A673 (cell line): ENCODE results near the gene METTL24. TPM values are rescaled to one million over a fixed set of nuclear protein-coding genes. Genes with fewer than 3 reads are reported as not detected.
A peak's percentile ranks its signal among the peaks of the same experiment; 100 is the strongest.

Experiments
- BruUV-seq: library from RNA; stranded (reverse); fragments of 400-500 nt; replicated peaks from 2 replicates; lab custom pipeline; 2021; lab: Mats Ljungman, UMichigan
- CTCF ChIA-PET: fragments of 300-600 bp; sonication (Branson Sonifier 250); formaldehyde crosslinking; loops from one replicate; lab custom pipeline; 2022; ENCODE audit warnings: antibody characterized with exemption; lab: Charles Lee
- POLR2A ChIA-PET: fragments of 300-600 bp; sonication (Branson Sonifier 250); formaldehyde crosslinking; loops from one replicate; lab custom pipeline; 2022; ENCODE audit warnings: antibody characterized with exemption; ENCODE audit not compliant: low non-redundant PET; lab: Charles Lee
- DNase-seq: peaks from one replicate; pipeline ENCODE4 v3.0.0-alpha.2; 2015; ENCODE audit warnings: low spot score
- H3K27ac ChIP-seq: fragments of 200-600 bp; sonication (generic); 2 replicates; pipeline ENCODE4 v1.5.1; 2016; ENCODE audit warnings: mixed run types, low read depth, mild to moderate bottlenecking, mixed read lengths, antibody characterized with exemption, low read length; ENCODE audit not compliant: poor library complexity, severe bottlenecking
- H3K27me3 ChIP-seq: fragments of 200-600 bp; sonication (generic); replicated peaks from 2 replicates; pipeline ENCODE4 v1.6.1; 2017; ENCODE audit warnings: mixed run types, low read depth, mild to moderate bottlenecking, mixed read lengths, antibody characterized with exemption, low read length; ENCODE audit not compliant: insufficient read depth, poor library complexity
- H3K36me3 ChIP-seq: fragments of 200-600 bp; sonication (generic); 2 replicates; pipeline ENCODE4 v1.6.1; 2016; ENCODE audit warnings: mixed run types, mild to moderate bottlenecking, mixed read lengths, antibody characterized with exemption, low read length; ENCODE audit not compliant: insufficient read depth, poor library complexity, severe bottlenecking
- H3K4me1 ChIP-seq: fragments of 200-600 bp; sonication (generic); 2 replicates; pipeline ENCODE4 v1.6.1; 2017; ENCODE audit warnings: mixed run types, mild to moderate bottlenecking, mixed read lengths, antibody characterized with exemption, low read length; ENCODE audit not compliant: insufficient read depth, poor library complexity, severe bottlenecking
- H3K4me3 ChIP-seq: fragments of 200-600 bp; sonication (generic); 2 replicates; pipeline ENCODE4 v1.5.1; 2016; ENCODE audit warnings: low read depth, mixed run types, mild to moderate bottlenecking, mixed read lengths, low read length; ENCODE audit not compliant: poor library complexity, severe bottlenecking
- H3K9me3 ChIP-seq: fragments of 200-600 bp; sonication (generic); 2 replicates; pipeline ENCODE4 v1.6.1; 2016; ENCODE audit warnings: mixed run types, low read depth, mild to moderate bottlenecking, mixed read lengths, antibody characterized with exemption, low read length; ENCODE audit not compliant: poor library complexity, severe bottlenecking
- CTCF ChIP-seq: fragments of 300-800, 200-600 bp; sonication (generic); conservative IDR thresholded peaks from 2 replicates; pipeline ENCODE4 v1.5.1; 2017; ENCODE audit warnings: low read depth, mild to moderate bottlenecking, antibody characterized with exemption, low read length, moderate library complexity, mixed read lengths
- EZH2 ChIP-seq: fragments of 200-600 bp; sonication (generic); IDR thresholded peaks from 2 replicates; pipeline ENCODE4 v1.6.1; 2017; ENCODE audit warnings: borderline replicate concordance, low read depth, mild to moderate bottlenecking, mixed read lengths, antibody characterized with exemption, low read length; ENCODE audit not compliant: poor library complexity, severe bottlenecking
- intact Hi-C: fragments of 100-400 bp; cut with micrococcal nuclease; formaldehyde crosslinking; loops from one replicate; pipeline ENCODE4 v1.10.0; 2022; ENCODE audit not compliant: unreplicated experiment
- total RNA-seq: library from RNA; stranded (reverse); gene quantifications from 2 replicates; pipeline ENCODE4 v1.2.3, GENCODE V29; 2021

METTL24 gene
- total RNA-seq, 1 experiment from 2014 or later = 6.4 TPM

DNA sequence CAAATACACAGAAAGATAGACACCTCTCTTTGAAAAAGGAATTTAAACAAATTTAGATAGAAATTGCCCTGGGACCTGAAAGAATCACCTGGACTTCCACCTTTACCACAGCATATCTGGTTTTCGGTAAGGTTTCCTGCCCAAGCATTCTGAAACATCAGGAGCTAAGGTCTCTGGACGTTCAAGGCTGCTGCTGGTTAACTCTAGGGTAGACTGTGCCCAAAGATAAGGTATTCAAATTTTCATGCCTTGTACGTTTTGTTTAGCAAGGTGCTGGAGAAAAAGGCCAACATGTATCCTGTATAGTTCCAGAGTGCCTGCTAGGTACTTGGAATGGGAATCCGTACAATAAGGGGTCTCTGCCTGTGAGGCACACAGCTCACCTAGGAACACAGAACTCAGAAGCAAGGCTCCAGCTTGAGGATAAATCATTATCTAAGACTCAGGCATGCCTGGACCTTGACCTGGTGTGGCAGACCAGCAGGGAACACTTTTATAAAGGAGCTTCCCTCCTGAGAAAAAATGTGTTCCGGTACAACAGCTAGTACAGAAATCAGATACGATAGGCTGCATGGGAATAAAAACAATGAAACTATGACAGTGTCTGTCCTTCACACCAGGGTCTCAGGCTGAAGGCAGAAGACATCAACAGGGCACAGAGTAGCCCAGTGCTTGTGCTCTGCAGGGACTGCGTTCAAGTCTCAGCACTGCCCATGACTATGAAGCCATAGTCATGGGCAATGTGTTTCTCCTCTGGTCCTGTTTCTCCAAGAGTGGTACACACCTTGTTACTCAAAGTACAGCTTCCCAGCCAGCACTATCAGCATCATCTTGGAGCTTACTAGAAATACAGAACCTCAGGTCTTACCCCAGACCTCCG is 70.4 kb downstream of the METTL24 start:
- no peak for DNase-seq
- no TSS peak for BruUV-seq
- Histone ChIP-seq H3K36me3 (peaks cover 8% of the 10 kb centered on the region), H3K9me3 (peaks cover 13% of the 10 kb centered on the region), H3K27ac (peak overlapping the region; percentile 83), H3K4me3 (no peak overlapping the region), H3K27me3 (no peaks in the 10 kb centered on the region), H3K4me1 (peaks cover 57% of the 10 kb centered on the region)
- ChIA-PET CTCF (no interaction called here), POLR2A (no interaction called here)
- intact Hi-C loops = no loop called here
- TF ChIP-seq CTCF (no peak), EZH2 (no peak)

DNA sequence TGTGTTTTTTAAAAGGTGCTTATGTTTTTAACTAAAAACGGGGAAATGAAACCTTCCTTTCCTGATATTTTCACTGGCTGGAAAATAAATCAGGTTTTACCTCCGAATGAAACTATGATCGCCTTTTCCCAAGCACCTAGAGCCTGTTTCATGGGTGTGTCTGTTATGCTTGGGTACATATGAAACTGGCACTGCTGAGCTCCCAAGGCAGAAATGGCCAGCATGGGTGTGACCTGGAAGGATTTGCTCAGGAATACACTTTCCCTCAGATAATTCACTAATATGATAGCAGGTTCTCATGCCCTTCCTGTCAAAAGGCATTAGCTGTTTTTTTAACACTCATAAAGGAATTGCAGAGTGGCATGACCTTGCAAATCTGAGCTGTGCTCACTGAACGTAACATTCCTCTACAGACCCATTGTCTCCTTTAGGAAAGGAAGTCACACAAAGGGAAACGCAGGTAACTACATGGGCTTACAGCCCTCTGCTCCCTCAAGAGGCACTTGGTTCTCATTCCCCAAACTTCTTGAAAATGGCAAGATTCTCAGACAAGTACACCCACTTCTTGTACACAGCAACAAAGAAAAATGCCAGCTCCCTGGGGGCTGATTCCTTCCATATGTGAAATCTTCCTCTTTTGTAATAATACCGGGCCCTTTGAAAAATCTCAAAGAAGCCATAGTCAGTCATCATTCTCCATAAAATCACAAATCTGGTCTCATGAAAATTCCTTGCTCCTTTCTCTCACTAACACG is 72.7 kb downstream of the METTL24 start:
- ChIA-PET POLR2A (no interaction called here), CTCF (no interaction called here)
- Histone ChIP-seq H3K27me3 (no peaks in the 10 kb centered on the region), H3K27ac (peak overlapping the region; percentile 83), H3K36me3 (no peaks in the 10 kb centered on the region), H3K4me1 (peaks cover 47% of the 10 kb centered on the region), H3K4me3 (no peak overlapping the region), H3K9me3 (peaks cover 4% of the 10 kb centered on the region)
- intact Hi-C loops = no loop called here
- peak; percentile 60 for DNase-seq
- TF ChIP-seq EZH2 (no peak), CTCF (no peak)
- BruUV-seq = no TSS peak

- CTCF ChIA-PET = no interaction called here
- no peaks in the 10 kb centered on the region for H3K36me3 ChIP-seq
- H3K4me3 ChIP-seq = no peak overlapping the region
Observed at GRCh38 chr6:110284855-110285254, 73.3 kb downstream of the METTL24 start.

More at GRCh38 chr6:110284855-110285254, 73.3 kb downstream of the METTL24 start:
- DNase-seq = peak; percentile 80
- no peak for TF ChIP-seq EZH2
- TF ChIP-seq CTCF = no peak
- Histone ChIP-seq H3K27ac (peak overlapping the region; percentile 83), H3K4me1 (peaks cover 47% of the 10 kb centered on the region), H3K27me3 (no peaks in the 10 kb centered on the region), H3K9me3 (no peaks in the 10 kb centered on the region)
- BruUV-seq = no TSS peak
- intact Hi-C loops = no loop called here
- POLR2A ChIA-PET = no interaction called here
